Neural cell (in vitro differentiated cells): Measurements from ENCODE around the gene CAV2. TPM values are rescaled to one million over a fixed set of nuclear protein-coding genes. Genes with fewer than 3 reads are reported as not detected.

Experiments
- H2AFZ ChIP-seq: fragments of 200-600, 300-800 bp; sonication (generic), shearing (Covaris generic); 2 replicates; pipeline ENCODE4 v1.6.0; 2014; ENCODE audit warnings: low read depth, mild to moderate bottlenecking, antibody characterized with exemption, low read length, moderate library complexity
- H3F3A ChIP-seq: fragments of 200-600 bp; shearing (Covaris generic); 2 replicates; pipeline ENCODE4 v1.6.1; 2016; ENCODE audit warnings: mild to moderate bottlenecking, moderate library complexity, mixed read lengths, antibody characterized with exemption, low read length; ENCODE audit not compliant: insufficient read depth, poor library complexity, severe bottlenecking
- H3K27ac ChIP-seq: fragments of 200-600, 300-800 bp; sonication (generic), shearing (Covaris generic); 2 replicates; pipeline ENCODE4 v1.5.1; 2014; ENCODE audit warnings: mild to moderate bottlenecking, low read length, moderate library complexity
- H3K27me3 ChIP-seq: fragments of 300-800, 200-600 bp; sonication (generic), shearing (Covaris generic); 2 replicates; pipeline ENCODE4 v1.6.0; 2014; ENCODE audit warnings: mild to moderate bottlenecking, low read depth, low read length, moderate library complexity; ENCODE audit not compliant: insufficient read depth
- H3K36me3 ChIP-seq: fragments of 300-800, 200-600 bp; sonication (generic), shearing (Covaris generic); 2 replicates; pipeline ENCODE4 v1.5.1; 2014; ENCODE audit warnings: mild to moderate bottlenecking, antibody characterized with exemption, low read length, moderate library complexity; ENCODE audit not compliant: insufficient read depth
- H3K4me2 ChIP-seq: fragments of 300-800, 200-600 bp; sonication (generic), shearing (Covaris generic); 2 replicates; pipeline ENCODE4 v1.6.0; 2014; ENCODE audit warnings: mild to moderate bottlenecking, low read length
- H3K4me3 ChIP-seq: fragments of 300-800, 200-600 bp; sonication (generic), shearing (Covaris generic); 2 replicates; pipeline ENCODE4 v1.5.1; 2014; ENCODE audit warnings: mild to moderate bottlenecking, low read length, moderate library complexity
- H3K79me2 ChIP-seq: fragments of 200-600 bp; shearing (Covaris generic); replicated peaks from 2 replicates; pipeline ENCODE4 v1.6.0; 2014; ENCODE audit warnings: mild to moderate bottlenecking, low read length, moderate library complexity; ENCODE audit not compliant: insufficient read depth
- H3K9ac ChIP-seq: fragments of 300-800, 200-600 bp; sonication (generic), shearing (Covaris generic); 2 replicates; pipeline ENCODE4 v1.6.1; 2016; ENCODE audit warnings: mild to moderate bottlenecking, low read length, mixed read lengths
- H3K9me2 ChIP-seq: fragments of 200-600 bp; shearing (Covaris generic); 2 replicates; pipeline ENCODE4 v1.6.1; 2016; ENCODE audit warnings: mild to moderate bottlenecking, low read length, mixed read lengths; ENCODE audit not compliant: insufficient read depth
- H3K9me3 ChIP-seq: fragments of 200-600, 300-800 bp; sonication (generic), shearing (Covaris generic); 2 replicates; pipeline ENCODE4 v1.6.1; 2016; ENCODE audit warnings: mild to moderate bottlenecking, mixed run types, low read length, moderate library complexity, mixed read lengths
- H4K20me1 ChIP-seq: fragments of 200-600 bp; shearing (Covaris generic); 2 replicates; pipeline ENCODE4 v1.6.1; 2016; ENCODE audit warnings: mild to moderate bottlenecking, mixed run types; ENCODE audit not compliant: insufficient read depth
- EP300 ChIP-seq: fragments of 450-650 bp; conservative IDR thresholded peaks from 2 replicates; pipeline ENCODE4 v1.6.1; 2014; ENCODE audit warnings: antibody characterized with exemption, mild to moderate bottlenecking, moderate library complexity; ENCODE audit not compliant: poor library complexity, severe bottlenecking
- EZH2 ChIP-seq: fragments of 200-600, 300-800 bp; shearing (Covaris generic), sonication (generic); IDR thresholded peaks from 2 replicates; pipeline ENCODE4 v1.6.1; 2014; ENCODE audit warnings: antibody characterized with exemption, low read length, borderline replicate concordance, mild to moderate bottlenecking; ENCODE audit not compliant: insufficient read depth, poor library complexity, severe bottlenecking
- MXI1 ChIP-seq: fragments of 450-650 bp; conservative IDR thresholded peaks from 2 replicates; pipeline ENCODE4 v1.6.1; 2014; ENCODE audit warnings: antibody characterized with exemption, mild to moderate bottlenecking; ENCODE audit not compliant: poor library complexity, severe bottlenecking
- POLR2AphosphoS5 ChIP-seq: IDR thresholded peaks from 2 replicates; pipeline ENCODE4 v1.6.1; 2012
- RAD21 ChIP-seq: fragments of 450-650 bp; conservative IDR thresholded peaks from 2 replicates; pipeline ENCODE4 v1.6.1; 2014; ENCODE audit warnings: antibody characterized with exemption, mild to moderate bottlenecking, moderate library complexity
- SMC3 ChIP-seq: fragments of 450-650 bp; conservative IDR thresholded peaks from 2 replicates; pipeline ENCODE4 v1.6.1; 2014; ENCODE audit warnings: antibody characterized with exemption, mild to moderate bottlenecking, moderate library complexity; ENCODE audit not compliant: poor library complexity
- TAF1 ChIP-seq: IDR thresholded peaks from 2 replicates; pipeline ENCODE4 v1.6.1; 2012; ENCODE audit warnings: low read depth
- polyA plus RNA-seq: library from polyadenylated mRNA; depleted of rRNA; stranded (reverse); fragments of >200 nt; gene quantifications from 2 replicates; pipeline ENCODE4 v1.2.3, GENCODE V29; 2014
- TF ChIP-seq, protein P1 (sequence below): IDR thresholded peaks from 2 replicates; pipeline ENCODE4 v1.6.1; 2012; ENCODE audit warnings: borderline replicate concordance
- TF ChIP-seq, protein P2 (sequence below): fragments of 450-650 bp; IDR thresholded peaks from 2 replicates; pipeline ENCODE4 v1.5.1; 2014; ENCODE audit warnings: antibody characterized with exemption, mild to moderate bottlenecking, moderate library complexity; ENCODE audit not compliant: poor library complexity, severe bottlenecking

Gene CAV2
- polyA plus RNA-seq, 1 donor from 2014 or later: not detected

DNA sequence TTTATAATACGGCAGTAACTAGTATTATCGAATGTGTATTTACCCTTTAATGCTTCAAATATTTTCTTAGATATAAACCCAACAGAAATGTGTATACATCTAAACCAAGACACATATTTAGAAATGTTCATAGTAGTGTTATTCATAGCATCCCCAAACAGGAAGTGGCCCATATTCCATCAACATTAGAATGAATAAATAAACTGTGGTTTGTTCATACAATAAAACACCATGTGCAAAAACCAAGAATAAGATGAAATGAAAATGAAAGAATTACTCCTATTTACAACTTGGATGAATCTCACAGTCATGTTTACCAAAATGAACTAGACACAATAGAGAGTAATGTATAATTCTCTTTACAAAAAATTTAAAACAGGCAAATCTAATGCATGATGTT, 9.2 kb upstream of the CAV2 start:
- Histone ChIP-seq H3K36me3 (no peaks in the 10 kb centered on the region), H3K27me3 (no peaks in the 10 kb centered on the region), H3K9ac (no peak overlapping the region), H3K27ac (no peak overlapping the region), H3K4me2 (no peak overlapping the region), H3K9me3 (no peaks in the 10 kb centered on the region), H3K4me3 (no peak overlapping the region), H3K79me2 (no peaks in the 10 kb centered on the region), H2AFZ (no peak overlapping the region), H3F3A (no peaks in the 10 kb centered on the region), H4K20me1 (no peaks in the 10 kb centered on the region), H3K9me2 (no peaks in the 10 kb centered on the region)
- TF ChIP-seq TAF1: no peak
- no peak for TF ChIP-seq SMC3
- TF ChIP-seq, protein P1, sequence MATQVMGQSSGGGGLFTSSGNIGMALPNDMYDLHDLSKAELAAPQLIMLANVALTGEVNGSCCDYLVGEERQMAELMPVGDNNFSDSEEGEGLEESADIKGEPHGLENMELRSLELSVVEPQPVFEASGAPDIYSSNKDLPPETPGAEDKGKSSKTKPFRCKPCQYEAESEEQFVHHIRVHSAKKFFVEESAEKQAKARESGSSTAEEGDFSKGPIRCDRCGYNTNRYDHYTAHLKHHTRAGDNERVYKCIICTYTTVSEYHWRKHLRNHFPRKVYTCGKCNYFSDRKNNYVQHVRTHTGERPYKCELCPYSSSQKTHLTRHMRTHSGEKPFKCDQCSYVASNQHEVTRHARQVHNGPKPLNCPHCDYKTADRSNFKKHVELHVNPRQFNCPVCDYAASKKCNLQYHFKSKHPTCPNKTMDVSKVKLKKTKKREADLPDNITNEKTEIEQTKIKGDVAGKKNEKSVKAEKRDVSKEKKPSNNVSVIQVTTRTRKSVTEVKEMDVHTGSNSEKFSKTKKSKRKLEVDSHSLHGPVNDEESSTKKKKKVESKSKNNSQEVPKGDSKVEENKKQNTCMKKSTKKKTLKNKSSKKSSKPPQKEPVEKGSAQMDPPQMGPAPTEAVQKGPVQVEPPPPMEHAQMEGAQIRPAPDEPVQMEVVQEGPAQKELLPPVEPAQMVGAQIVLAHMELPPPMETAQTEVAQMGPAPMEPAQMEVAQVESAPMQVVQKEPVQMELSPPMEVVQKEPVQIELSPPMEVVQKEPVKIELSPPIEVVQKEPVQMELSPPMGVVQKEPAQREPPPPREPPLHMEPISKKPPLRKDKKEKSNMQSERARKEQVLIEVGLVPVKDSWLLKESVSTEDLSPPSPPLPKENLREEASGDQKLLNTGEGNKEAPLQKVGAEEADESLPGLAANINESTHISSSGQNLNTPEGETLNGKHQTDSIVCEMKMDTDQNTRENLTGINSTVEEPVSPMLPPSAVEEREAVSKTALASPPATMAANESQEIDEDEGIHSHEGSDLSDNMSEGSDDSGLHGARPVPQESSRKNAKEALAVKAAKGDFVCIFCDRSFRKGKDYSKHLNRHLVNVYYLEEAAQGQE: no peak
- no peak for TF ChIP-seq RAD21
- no peak for TF ChIP-seq MXI1
- TF ChIP-seq, protein P2, sequence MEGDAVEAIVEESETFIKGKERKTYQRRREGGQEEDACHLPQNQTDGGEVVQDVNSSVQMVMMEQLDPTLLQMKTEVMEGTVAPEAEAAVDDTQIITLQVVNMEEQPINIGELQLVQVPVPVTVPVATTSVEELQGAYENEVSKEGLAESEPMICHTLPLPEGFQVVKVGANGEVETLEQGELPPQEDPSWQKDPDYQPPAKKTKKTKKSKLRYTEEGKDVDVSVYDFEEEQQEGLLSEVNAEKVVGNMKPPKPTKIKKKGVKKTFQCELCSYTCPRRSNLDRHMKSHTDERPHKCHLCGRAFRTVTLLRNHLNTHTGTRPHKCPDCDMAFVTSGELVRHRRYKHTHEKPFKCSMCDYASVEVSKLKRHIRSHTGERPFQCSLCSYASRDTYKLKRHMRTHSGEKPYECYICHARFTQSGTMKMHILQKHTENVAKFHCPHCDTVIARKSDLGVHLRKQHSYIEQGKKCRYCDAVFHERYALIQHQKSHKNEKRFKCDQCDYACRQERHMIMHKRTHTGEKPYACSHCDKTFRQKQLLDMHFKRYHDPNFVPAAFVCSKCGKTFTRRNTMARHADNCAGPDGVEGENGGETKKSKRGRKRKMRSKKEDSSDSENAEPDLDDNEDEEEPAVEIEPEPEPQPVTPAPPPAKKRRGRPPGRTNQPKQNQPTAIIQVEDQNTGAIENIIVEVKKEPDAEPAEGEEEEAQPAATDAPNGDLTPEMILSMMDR: no peak
- no peak for TF ChIP-seq EZH2
- no peak for TF ChIP-seq POLR2AphosphoS5
- no peak for TF ChIP-seq EP300

DNA sequence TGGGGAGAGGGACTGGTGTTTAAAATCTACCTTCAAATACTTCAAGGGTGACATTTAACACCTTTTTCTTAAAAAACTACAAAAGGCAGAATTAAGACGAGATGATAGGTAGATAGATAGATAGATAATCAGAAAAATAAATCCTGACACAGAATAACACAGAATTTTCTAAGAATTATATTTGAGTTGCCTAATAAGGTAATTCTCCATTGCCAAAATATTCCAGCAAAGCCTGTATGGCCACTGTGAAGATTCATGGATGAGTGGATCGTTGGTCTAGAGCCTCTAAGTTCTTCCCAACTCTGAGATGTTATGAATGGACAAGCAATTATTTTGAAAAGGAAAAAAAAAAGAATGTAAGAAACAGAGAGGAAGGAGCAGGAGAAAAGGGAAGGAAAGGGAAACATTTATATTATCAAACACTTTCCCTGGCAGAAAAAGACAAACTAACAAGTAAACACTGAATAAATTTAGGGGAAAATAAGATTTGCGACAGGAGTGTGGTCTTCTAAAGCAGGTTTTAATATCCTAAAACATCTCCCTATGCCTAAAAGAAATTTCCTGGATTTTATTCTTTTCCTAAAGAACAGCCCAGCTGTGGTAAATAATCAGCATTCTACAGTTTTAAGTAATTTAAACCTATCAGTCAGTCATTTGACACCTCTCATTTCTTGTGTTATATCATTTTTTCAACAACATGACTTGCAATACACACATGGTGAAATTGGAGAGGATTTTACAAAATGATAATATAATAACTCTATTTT, 7.5 kb upstream of the CAV2 start:
- no peaks in the 10 kb centered on the region for H3F3A ChIP-seq
- H3K79me2 ChIP-seq: no peaks in the 10 kb centered on the region
- no peak overlapping the region for H3K4me2 ChIP-seq
- H3K9ac ChIP-seq: no peak overlapping the region
- H2AFZ ChIP-seq: no peak overlapping the region
- no peaks in the 10 kb centered on the region for H3K9me3 ChIP-seq
- no peak overlapping the region for H3K4me3 ChIP-seq
- no peaks in the 10 kb centered on the region for H3K27me3 ChIP-seq
- TF ChIP-seq POLR2AphosphoS5 (no peak), MXI1 (no peak), RAD21 (no peak), TAF1 (no peak), EZH2 (no peak), EP300 (no peak), SMC3 (no peak)
- TF ChIP-seq, protein P1: no peak
- TF ChIP-seq, protein P2: no peak
- H3K27ac ChIP-seq: no peak overlapping the region
- no peaks in the 10 kb centered on the region for H3K36me3 ChIP-seq
- no peaks in the 10 kb centered on the region for H4K20me1 ChIP-seq
- H3K9me2 ChIP-seq: no peaks in the 10 kb centered on the region
